Measurements from ENCODE around the gene ABCD2.

ABCD2 gene

GRCh38 chr12:39605501-39605900 is 14.1 kb downstream of the ABCD2 start:
- TF ChIP-seq KLF17 (tag by site-specific recombination; IDR thresholded peaks at IDR 0.05) = no peak
- no peak for TF ChIP-seq BCL6B (tag by site-specific recombination; IDR thresholded peaks at IDR 0.05)
- no peak for TF ChIP-seq ZNF350 (tag by site-specific recombination; IDR thresholded peaks at IDR 0.05)
- no peak for TF ChIP-seq ZNF362 (tag by site-specific recombination; IDR thresholded peaks at IDR 0.05)
- no peak for TF ChIP-seq KLF10 (tag by site-specific recombination; IDR thresholded peaks at IDR 0.05)
- ChIA-PET POLR2A (interaction anchor here (1.5 kb wide), 1 partner anchor 14 kb away, joined by 5 read pairs; the partner anchor contains the start of gene ABCD2), CTCF (interaction anchor here (0.6 to 1.7 kb wide), 3 partner anchors 14 to 241 kb away, joined by 3 to 8 read pairs (median 6); partner anchors contain the start of gene ABCD2)
- Histone ChIP-seq H3K4me3 (ENCODE audit: low read depth, low read length) (no peak overlapping the region), H3K27ac (ENCODE audit: extremely low read depth, low read depth, low read length) (no peak overlapping the region), H3K9me3 (ENCODE audit: control insufficient read depth, insufficient read depth, low read depth, low read length) (no peaks in the 10 kb centered on the region), H3K36me3 (ENCODE audit: control insufficient read depth in 2 of 2, insufficient read depth in 1 of 2, low read length in 2 of 2) (no peaks in the 10 kb centered on the region), H3K4me1 (ENCODE audit: control insufficient read depth, insufficient read depth, low read length) (0 out of 2 replicates have a peak, but pooled peaks cover 3% of the 10 kb centered on the region)

- POLR2A ChIA-PET = no interaction called here
- H3K4me1 ChIP-seq (ENCODE audit: control insufficient read depth, insufficient read depth, low read length) = 0 out of 2 replicates have a peak, but pooled peaks cover 3% of the 10 kb centered on the region
Measured at GRCh38 chr12:39603065-39603464, 16.5 kb downstream of the ABCD2 start.

More at GRCh38 chr12:39603065-39603464, 16.5 kb downstream of the ABCD2 start:
- H3K4me3 ChIP-seq (ENCODE audit: low read depth, low read length) = no peak overlapping the region
- no peaks in the 10 kb centered on the region for H3K36me3 ChIP-seq (ENCODE audit: control insufficient read depth in 2 of 2, insufficient read depth in 1 of 2, low read length in 2 of 2)
- CTCF ChIA-PET = no interaction called here
- no peaks in the 10 kb centered on the region for H3K9me3 ChIP-seq (ENCODE audit: control insufficient read depth, insufficient read depth, low read depth, low read length)
- TF ChIP-seq ZNF623 (tag by site-specific recombination; IDR thresholded peaks at IDR 0.05) (no peak), ZBTB26 (tag by site-specific recombination; optimal IDR thresholded peaks at IDR 0.05) (no peak), ZNF341 (tag by site-specific recombination; IDR thresholded peaks at IDR 0.05; ENCODE audit: low read depth) (no peak), ZNF701 (tag by site-specific recombination; IDR thresholded peaks at IDR 0.05) (no peak), ZNF449 (tag by site-specific recombination; IDR thresholded peaks at IDR 0.05) (no peak), ZNF362 (tag by site-specific recombination; IDR thresholded peaks at IDR 0.05) (no peak), ZNF24 (tag by site-specific recombination; IDR thresholded peaks at IDR 0.05) (no peak)
- H3K27ac ChIP-seq (ENCODE audit: extremely low read depth, low read depth, low read length) = no peak overlapping the region
